K562 (cell line): ENCODE data around the gene CELF4. TPM values are rescaled to one million over a fixed set of nuclear protein-coding genes. Genes with fewer than 3 reads are reported as not detected.

Source experiments
- ATAC-seq: fragments of 200-7000 bp; cut with Tn5 transposase; 3 replicates; pipeline ENCODE4 v1.9.1; 2020; ENCODE audit warnings: moderate library complexity
- BruUV-seq: library from RNA; stranded (reverse); fragments of 400-500 nt; replicated peaks from 2 replicates; lab custom pipeline; 2021; lab: Mats Ljungman, UMichigan
- CTCF ChIA-PET: fragments of 300-600 bp; formaldehyde crosslinking; extraction: SDS; loops from one replicate; lab custom pipeline; 2021; ENCODE audit warnings: low intra/inter-chr PET ratio; lab: Yijun Ruan, JAX
- POLR2A ChIA-PET: fragments of 300-600, 350-650 bp; sonication (Branson Sonifier 250); formaldehyde crosslinking; extraction: SDS; loops from one replicate; lab custom pipeline; 2021; ENCODE audit warnings: antibody characterized with exemption, inconsistent platforms; lab: Yijun Ruan, JAX
- DNase-seq, 4 experiments: peaks; one replicate each; pipeline versions ENCODE4 v3.0.0 to v3.0.0-alpha.2; 2011 to 2018; ENCODE audit warnings: low spot score in 3 of 4, mixed read lengths in 3 of 4; ENCODE audit errors: extremely low read depth in 1 of 4
- FAIRE-seq: peaks from 2 replicates; lab custom pipeline; 2011; peaks lifted over from hg19 to GRCh38; lab: Jason Lieb, UNC
- H2AFZ ChIP-seq: 2 replicates; pipeline ENCODE4 v1.6.0; 2011; ENCODE audit warnings: low read depth, low read length, control low read depth, inconsistent platforms
- H3K27ac ChIP-seq: fragments of 200-600 bp; 3 replicates; pipeline ENCODE4 v1.8.0; 2011; ENCODE audit warnings: low read depth, mild to moderate bottlenecking, control low read depth, inconsistent platforms, low read length, moderate library complexity, mixed read lengths; ENCODE audit errors: extremely low read depth
- H3K27me3 ChIP-seq, 2 experiments: fragments of 300-600 bp in 1 of 2; 2 replicates in 1 of 2; 3 replicates in 1 of 2; pipeline versions ENCODE4 v1.6.0 to v1.8.0; 2011; ENCODE audit warnings: inconsistent platforms in 2 of 2, low read length in 2 of 2, mild to moderate bottlenecking in 1 of 2, mixed read lengths in 1 of 2, moderate library complexity in 1 of 2; ENCODE audit not compliant: control insufficient read depth in 2 of 2, insufficient read depth in 2 of 2
- H3K36me3 ChIP-seq: fragments of 300-600 bp; 3 replicates; pipeline ENCODE4 v1.8.0; 2011; ENCODE audit warnings: mild to moderate bottlenecking, low read length, inconsistent platforms; ENCODE audit not compliant: control insufficient read depth, insufficient read depth
- H3K4me1 ChIP-seq, 2 experiments: fragments of 200-600 bp in 1 of 2; replicated peaks in 1 of 2; 2 replicates in 1 of 2; 3 replicates in 1 of 2; pipeline versions ENCODE4 v1.5.1 to v1.8.0; 2011; ENCODE audit warnings: inconsistent platforms in 2 of 2, low read length in 2 of 2, mild to moderate bottlenecking in 1 of 2, mixed read lengths in 1 of 2, moderate library complexity in 1 of 2; ENCODE audit not compliant: control insufficient read depth in 2 of 2, insufficient read depth in 2 of 2
- H3K4me2 ChIP-seq: 2 replicates; pipeline ENCODE4 v1.6.1; 2011; ENCODE audit warnings: low read length, control low read depth, inconsistent platforms, mixed read lengths; ENCODE audit not compliant: insufficient read depth
- H3K4me3 ChIP-seq: fragments of 200-600 bp; sonication (generic), shearing (Covaris generic); 2 replicates; pipeline ENCODE4 v1.5.1; 2016; ENCODE audit warnings: control low read depth, inconsistent platforms
- H3K79me2 ChIP-seq: fragments of 200-600 bp; 3 replicates; pipeline ENCODE4 v1.8.0; 2011; ENCODE audit warnings: low read length, inconsistent platforms; ENCODE audit not compliant: control insufficient read depth, insufficient read depth
- H3K9ac ChIP-seq, 2 experiments: 2 replicates each; pipeline versions ENCODE4 v1.6.0 to v1.6.1; 2011; ENCODE audit warnings: low read depth in 2 of 2, low read length in 2 of 2, control low read depth in 1 of 2, inconsistent platforms in 1 of 2, mild to moderate bottlenecking in 1 of 2, mixed read lengths in 1 of 2; ENCODE audit not compliant: insufficient read depth in 1 of 2
- H3K9me1 ChIP-seq: one replicate; pipeline ENCODE4 v1.6.0; 2011; ENCODE audit warnings: inconsistent platforms, mild to moderate bottlenecking, low read length, moderate library complexity; ENCODE audit not compliant: control insufficient read depth, insufficient read depth
- H3K9me3 ChIP-seq: replicated peaks from 2 replicates; pipeline ENCODE4 v1.5.1; 2011; ENCODE audit warnings: low read depth, low read length, inconsistent platforms; ENCODE audit not compliant: control insufficient read depth, insufficient read depth
- H4K20me1 ChIP-seq: replicated peaks from 2 replicates; pipeline ENCODE4 v1.6.1; 2011; ENCODE audit warnings: low read length, inconsistent platforms, mixed read lengths; ENCODE audit not compliant: control insufficient read depth, insufficient read depth
- BHLHE40 ChIP-seq: IDR thresholded peaks from 2 replicates; pipeline ENCODE4 v1.6.1; 2011; ENCODE audit warnings: low read length, improper control_type of control experiment
- FOXP4 ChIP-seq: sonication (generic); formaldehyde crosslinking; IDR thresholded peaks from 2 replicates; pipeline ENCODE4 v1.8.0; 2022; ENCODE audit warnings: mild to moderate bottlenecking, missing genetic modification reagents, borderline replicate concordance
- HLTF ChIP-seq: fragments of 450-650 bp; IDR thresholded peaks from 2 replicates; pipeline ENCODE4 v1.6.1; 2016
- NFYB ChIP-seq: IDR thresholded peaks from 2 replicates; pipeline ENCODE4 v1.6.1; 2011; ENCODE audit warnings: mild to moderate bottlenecking, moderate library complexity; ENCODE audit not compliant: insufficient read length; ENCODE audit errors: extremely low read depth
- XRCC5 ChIP-seq: fragments of 200-400 bp; formaldehyde crosslinking; IDR thresholded peaks from 2 replicates; pipeline ENCODE4 v1.6.1; 2017; ENCODE audit warnings: low read depth, mild to moderate bottlenecking, low read length
- ZNF384 ChIP-seq: IDR thresholded peaks from 2 replicates; pipeline ENCODE4 v1.6.1; 2012; ENCODE audit warnings: low read depth, low read length, improper control_type of control experiment
- ZNF695 ChIP-seq: fragments of 450-650 bp; formaldehyde crosslinking; IDR thresholded peaks from 2 replicates; pipeline ENCODE4 v1.4.0; 2020; ENCODE audit warnings: mild to moderate bottlenecking, moderate library complexity
- WGBS: fragments of 100-300 bp; shearing (Covaris generic); methylation state at CpG from one replicate; pipeline ENCODE4 v1.1.6; 2016; ENCODE audit warnings: low coverage, mixed read lengths; ENCODE audit not compliant: insufficient coverage; ENCODE audit errors: missing lambda C conversion rate; 5-methylcytosine and 5-hydroxymethylcytosine counted together
- in situ Hi-C: fragments of 300-500 bp; cut with MboI; formaldehyde crosslinking; loops from 4 replicates; pipeline ENCODE4 v1.15.0; 2018; ENCODE audit warnings: inconsistent platforms, mixed read lengths
- intact Hi-C: fragments of 100-400 bp; cut with micrococcal nuclease; formaldehyde crosslinking; loops from 2 replicates; pipeline ENCODE4 v1.14.2; 2022
- polyA plus RNA-seq, 8 experiments: library from polyadenylated mRNA; depleted of rRNA in 4 of 8; stranded (reverse) in 5 of 8; unstranded in 3 of 8; fragments of >200 nt; fragmentation: Nextera tagmentation in 2 of 8; fragmentation: Illumina TruSeq in 1 of 8; extraction: Ambion mirVana in 2 of 8; extraction: Trizol in 1 of 8; gene quantifications; 2 replicates each; pipeline versions ENCODE4 v1.2.1 to v1.2.3, GENCODE V29; 2011 to 2014; ENCODE audit warnings: inconsistent platforms in 1 of 8, missing spikeins in 1 of 8
- total RNA-seq, 7 experiments: library from RNA; depleted of rRNA in 6 of 7; stranded (reverse); fragments of >200 nt in 6 of 7; fragmentation: Illumina TruSeq in 2 of 7; extraction: Trizol in 2 of 7; gene quantifications; 2 replicates each; pipeline versions ENCODE4 v1.2.1 to v1.2.3, GENCODE V29; 2011 to 2021; ENCODE audit warnings: low replicate concordance in 1 of 7

Gene CELF4
- total and polyA plus RNA-seq, 9 of the 15 experiments (the other 6 are each of a cell fraction or from before 2014, with no cell fraction given): 0.04 to 0.24 (median 0.07) TPM; not detected in 3

- intact Hi-C loops: no loop called here
- no peak overlapping the region for H3K4me3 ChIP-seq
Measured at GRCh38 chr18:37489998-37490397, 75.6 kb downstream of the CELF4 start.

More at GRCh38 chr18:37489998-37490397, 75.6 kb downstream of the CELF4 start:
- ChIA-PET POLR2A (no interaction called here), CTCF (no interaction called here)
- no TSS peak for BruUV-seq
- no peak for TF ChIP-seq BHLHE40
- TF ChIP-seq ZNF695 (CRISPR knock-in tag): no peak
- TF ChIP-seq HLTF: no peak
- TF ChIP-seq XRCC5: no peak
- no peak for TF ChIP-seq ZNF384
- no peak for TF ChIP-seq NFYB
- no peak for TF ChIP-seq FOXP4 (CRISPR knock-in tag)
- Histone ChIP-seq H4K20me1 (peaks cover 3% of the 10 kb centered on the region; the same call in 1 of the 2 replicates), H3K27me3 (peaks cover 0 to 32% of the 10 kb centered on the region in 2 experiments; a peak in 4 of 5 replicates), H3K9ac (no peak overlapping the region), H3K9me1 (no peaks in the 10 kb centered on the region), H3K79me2 (no peaks in the 10 kb centered on the region), H3K4me2 (no peak overlapping the region), H3K27ac (no peak overlapping the region), H3K4me1 (peaks cover 0 to 8% of the 10 kb centered on the region in 2 experiments; a peak in 2 of 5 replicates), H2AFZ (no peak overlapping the region), H3K36me3 (no peaks in the 10 kb centered on the region), H3K9me3 (no peaks in the 10 kb centered on the region)
- FAIRE-seq (no peak), DNase-seq (no peak), ATAC-seq (no peak)
- WGBS: 2% methylated on average over 3 of the region's 3 CpGs
- in situ Hi-C loops: loop anchor here (25.0 kb wide), 1 partner anchor 553 kb away; no protein-coding TSS in a partner anchor
